SK-N-SH (cell line): ENCODE measurements around the gene RASGRF1. TPM values are rescaled to one million over a fixed set of nuclear protein-coding genes. Genes with fewer than 3 reads are reported as not detected.

Source experiments
- CTCF ChIA-PET: fragments of 300-600, 350-600 bp; formaldehyde crosslinking; extraction: SDS; loops from one replicate; lab custom pipeline; 2021; lab: Yijun Ruan, JAX
- POLR2A ChIA-PET: fragments of 350-600 bp; sonication (Branson Sonifier 250); formaldehyde crosslinking; extraction: SDS; loops from one replicate; lab custom pipeline; 2020; ENCODE audit warnings: antibody characterized with exemption, inconsistent platforms; lab: Yijun Ruan, JAX
- DNase-seq: peaks from one replicate; pipeline ENCODE4 v3.0.0; 2012
- H2AFZ ChIP-seq: fragments of 200-600 bp; sonication (generic); 2 replicates; pipeline ENCODE4 v1.8.1; 2016; ENCODE audit warnings: antibody characterized with exemption, mild to moderate bottlenecking, low read depth
- H3F3A ChIP-seq: fragments of 200-600 bp; sonication (generic); replicated peaks from 2 replicates; pipeline ENCODE3; 2016; ENCODE audit warnings: antibody characterized with exemption, mild to moderate bottlenecking; ENCODE audit not compliant: insufficient read depth
- H3K27ac ChIP-seq, 2 experiments: fragments of 200-500 bp in 1 of 2; fragments of 200-600 bp in 1 of 2; sonication (Bioruptor generic) in 1 of 2; sonication (generic), shearing (Covaris generic) in 1 of 2; 2 replicates each; pipeline versions ENCODE4 v1.5.1 to v1.6.1; 2014 to 2016; ENCODE audit warnings: low read depth in 2 of 2, inconsistent platforms in 1 of 2, low read length in 1 of 2, mild to moderate bottlenecking in 1 of 2, mixed read lengths in 1 of 2
- H3K27me3 ChIP-seq: fragments of 200-600 bp; sonication (generic), shearing (Covaris generic); 2 replicates; pipeline ENCODE4 v1.6.1; 2016; ENCODE audit warnings: mixed run types; ENCODE audit not compliant: insufficient read depth
- H3K36me3 ChIP-seq, 2 experiments: fragments of 200-500 bp in 1 of 2; fragments of 200-600 bp in 1 of 2; sonication (Bioruptor generic) in 1 of 2; sonication (generic) in 1 of 2; replicated peaks in 1 of 2; 2 replicates each; pipeline versions ENCODE3 to v1.5.1; 2014 to 2016; ENCODE audit warnings: low read length in 1 of 2, mild to moderate bottlenecking in 1 of 2; ENCODE audit not compliant: insufficient read depth in 2 of 2, control insufficient read depth in 1 of 2
- H3K4me1 ChIP-seq, 2 experiments: fragments of 200-500 bp in 1 of 2; fragments of 200-600 bp in 1 of 2; sonication (Bioruptor generic) in 1 of 2; sonication (generic), shearing (Covaris generic) in 1 of 2; 2 replicates each; pipeline versions ENCODE4 v1.5.1 to v1.6.1; 2014 to 2016; ENCODE audit warnings: low read depth in 1 of 2, low read length in 1 of 2, mixed run types in 1 of 2; ENCODE audit not compliant: insufficient read depth in 2 of 2, control insufficient read depth in 1 of 2
- H3K4me2 ChIP-seq: fragments of 200-600 bp; sonication (generic), shearing (Covaris generic); 2 replicates; pipeline ENCODE4 v1.6.1; 2017; ENCODE audit warnings: mixed run types
- H3K4me3 ChIP-seq, 2 experiments: fragments of 200-500 bp in 1 of 2; fragments of 200-600 bp in 1 of 2; sonication (Bioruptor generic) in 1 of 2; sonication (generic), shearing (Covaris generic) in 1 of 2; 2 replicates each; pipeline versions ENCODE4 v1.5.1 to v1.8.1; 2014 to 2016; ENCODE audit warnings: low read depth in 2 of 2, inconsistent platforms in 1 of 2, low read length in 1 of 2, mild to moderate bottlenecking in 1 of 2, mixed read lengths in 1 of 2, moderate library complexity in 1 of 2
- H3K79me2 ChIP-seq: fragments of 200-600 bp; sonication (generic); 2 replicates; pipeline ENCODE4 v1.8.1; 2017; ENCODE audit warnings: mild to moderate bottlenecking; ENCODE audit not compliant: insufficient read depth
- H3K9ac ChIP-seq: fragments of 200-600 bp; sonication (generic); 2 replicates; pipeline ENCODE4 v1.6.1; 2017; ENCODE audit warnings: mixed run types
- H3K9me2 ChIP-seq: fragments of 200-600 bp; sonication (generic); 2 replicates; pipeline ENCODE4 v1.6.1; 2017; ENCODE audit warnings: mixed run types
- H3K9me3 ChIP-seq: fragments of 200-600 bp; sonication (generic); 2 replicates; pipeline ENCODE4 v1.6.1; 2017; ENCODE audit warnings: mixed run types, mild to moderate bottlenecking, moderate library complexity
- H4K20me1 ChIP-seq: fragments of 200-600 bp; sonication (generic); 2 replicates; pipeline ENCODE4 v1.6.1; 2017; ENCODE audit warnings: mild to moderate bottlenecking, mixed run types; ENCODE audit not compliant: insufficient read depth
- EZH2phosphoT487 ChIP-seq: fragments of 200-600 bp; sonication (generic); IDR thresholded peaks from 2 replicates; pipeline ENCODE4 v1.6.1; 2017; ENCODE audit warnings: low read depth, mixed run types, mild to moderate bottlenecking, antibody characterized with exemption, moderate library complexity, borderline replicate concordance
- FOXM1 ChIP-seq: IDR thresholded peaks from 2 replicates; pipeline ENCODE4 v1.4.0; 2012; ENCODE audit warnings: low read depth, mild to moderate bottlenecking
- GABPA ChIP-seq: IDR thresholded peaks from 2 replicates; pipeline ENCODE4 v1.4.0; 2012; ENCODE audit warnings: low read depth, mild to moderate bottlenecking
- JUND ChIP-seq: IDR thresholded peaks from 2 replicates; pipeline ENCODE4 v1.4.0; 2012
- MEF2A ChIP-seq: IDR thresholded peaks from 2 replicates; pipeline ENCODE4 v1.4.0; 2012; ENCODE audit warnings: low read depth, borderline replicate concordance
- MXI1 ChIP-seq: IDR thresholded peaks from 2 replicates; pipeline ENCODE4 v1.6.1; 2012; ENCODE audit warnings: mild to moderate bottlenecking, low read depth, low read length, improper control_type of control experiment
- NRF1 ChIP-seq: IDR thresholded peaks from 2 replicates; pipeline ENCODE4 v1.6.1; 2012; ENCODE audit warnings: low read depth, mild to moderate bottlenecking, low read length
- PBX3 ChIP-seq: IDR thresholded peaks from 2 replicates; pipeline ENCODE4; 2012
- RFX5 ChIP-seq: IDR thresholded peaks from 2 replicates; pipeline ENCODE4 v1.6.1; 2012; ENCODE audit warnings: mild to moderate bottlenecking, improper control_type of control experiment, low read length
- RXRA ChIP-seq: IDR thresholded peaks from 2 replicates; pipeline ENCODE4 v1.4.0; 2012; ENCODE audit warnings: low read depth, mild to moderate bottlenecking, borderline replicate concordance
- TEAD4 ChIP-seq: IDR thresholded peaks from 2 replicates; pipeline ENCODE4 v1.4.0; 2012; ENCODE audit warnings: mild to moderate bottlenecking, borderline replicate concordance; ENCODE audit not compliant: insufficient read depth
- USF1 ChIP-seq: IDR thresholded peaks from 2 replicates; pipeline ENCODE4 v1.4.0; 2012; ENCODE audit warnings: low read depth, borderline replicate concordance
- USF2 ChIP-seq: fragments of 150-350 bp; IDR thresholded peaks from 2 replicates; pipeline ENCODE4 v1.6.1; 2017; ENCODE audit warnings: antibody characterized with exemption, low read length, low read depth, borderline replicate concordance
- YY1 ChIP-seq: IDR thresholded peaks from 2 replicates; pipeline ENCODE4 v1.4.0; 2012; ENCODE audit warnings: low read depth, mild to moderate bottlenecking
- ZBTB33 ChIP-seq: IDR thresholded peaks from 2 replicates; pipeline ENCODE4 v1.4.0; 2012; ENCODE audit warnings: low read depth, borderline replicate concordance
- WGBS: methylation state at CpG from one replicate; pipeline ENCODE4 v1.1.6; 2017; ENCODE audit warnings: low lambda C conversion rate; 5-methylcytosine and 5-hydroxymethylcytosine counted together
- polyA plus RNA-seq, 3 experiments: library from polyadenylated mRNA; depleted of rRNA; stranded (reverse); fragments of >200 nt; gene quantifications; 2 replicates each; pipeline ENCODE4 v1.2.3, GENCODE V29; 2012
- TF ChIP-seq, protein P1 (sequence below): fragments of 200-600 bp; sonication (generic); IDR thresholded peaks from 2 replicates; pipeline ENCODE4 v1.6.1; 2017; ENCODE audit warnings: antibody characterized with exemption, mild to moderate bottlenecking, moderate library complexity
- TF ChIP-seq, protein P2 (sequence below): fragments of 150-350 bp; IDR thresholded peaks from 2 replicates; pipeline ENCODE4 v1.6.1; 2016; ENCODE audit warnings: mild to moderate bottlenecking, low read depth, low read length

Gene RASGRF1
- polyA plus RNA-seq, 1 of the 3 experiments (the other 2 are of a cell fraction), result 0.10 TPM

DNA sequence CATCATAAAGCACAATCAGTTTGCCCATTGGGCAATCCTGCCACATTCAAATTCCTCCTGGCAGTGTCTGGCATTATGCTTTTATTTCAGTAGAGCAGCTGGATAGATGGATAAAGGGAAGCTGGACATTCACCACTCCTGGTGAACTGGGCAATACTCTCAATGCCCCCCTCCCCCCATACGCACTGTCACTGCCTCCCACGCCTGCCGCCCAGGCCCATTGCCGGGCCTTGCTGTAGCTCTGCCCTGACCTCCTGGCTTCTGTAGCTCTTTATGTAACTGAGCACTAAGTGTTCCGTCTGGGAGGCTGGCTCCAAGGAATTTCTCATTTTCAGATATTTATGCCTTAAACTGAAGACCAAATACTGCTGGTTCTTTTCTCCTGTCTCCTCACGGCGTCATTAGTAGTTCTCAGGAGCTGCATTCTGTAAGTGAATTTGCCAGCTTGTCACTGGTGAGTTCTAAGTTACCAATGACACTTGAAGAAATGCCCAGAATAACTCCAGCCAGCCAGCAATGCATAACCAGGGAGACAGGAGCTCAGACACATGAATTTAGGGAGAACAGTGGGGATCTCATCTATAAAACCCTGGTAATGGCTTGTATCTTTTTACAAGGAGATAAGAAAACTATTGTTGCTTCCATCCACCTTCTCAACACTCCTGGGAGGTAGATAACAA is 25.5 kb upstream of the RASGRF1 start:
- Histone ChIP-seq H3K9me3 (no peaks in the 10 kb centered on the region), H3F3A (no peaks in the 10 kb centered on the region), H3K36me3 (no peaks in the 10 kb centered on the region), H3K4me3 (no peak overlapping the region), H3K9me2 (no peaks in the 10 kb centered on the region), H3K4me1 (no peaks in the 10 kb centered on the region), H3K4me2 (no peak overlapping the region), H4K20me1 (no peaks in the 10 kb centered on the region), H3K27ac (no peak overlapping the region), H3K9ac (no peak overlapping the region), H2AFZ (no peak overlapping the region), H3K27me3 (no peaks in the 10 kb centered on the region), H3K79me2 (no peaks in the 10 kb centered on the region)
- CTCF ChIA-PET, result interaction anchor here (1.4 to 2.7 kb wide), 3 partner anchors 13 to 109 kb away, joined by 3 to 11 read pairs (median 7); no protein-coding TSS in a partner anchor
- DNase-seq, result no peak
- WGBS, result 51% methylated on average over 7 of the region's 7 CpGs
- POLR2A ChIA-PET, result no interaction called here
- TF ChIP-seq, protein P1, sequence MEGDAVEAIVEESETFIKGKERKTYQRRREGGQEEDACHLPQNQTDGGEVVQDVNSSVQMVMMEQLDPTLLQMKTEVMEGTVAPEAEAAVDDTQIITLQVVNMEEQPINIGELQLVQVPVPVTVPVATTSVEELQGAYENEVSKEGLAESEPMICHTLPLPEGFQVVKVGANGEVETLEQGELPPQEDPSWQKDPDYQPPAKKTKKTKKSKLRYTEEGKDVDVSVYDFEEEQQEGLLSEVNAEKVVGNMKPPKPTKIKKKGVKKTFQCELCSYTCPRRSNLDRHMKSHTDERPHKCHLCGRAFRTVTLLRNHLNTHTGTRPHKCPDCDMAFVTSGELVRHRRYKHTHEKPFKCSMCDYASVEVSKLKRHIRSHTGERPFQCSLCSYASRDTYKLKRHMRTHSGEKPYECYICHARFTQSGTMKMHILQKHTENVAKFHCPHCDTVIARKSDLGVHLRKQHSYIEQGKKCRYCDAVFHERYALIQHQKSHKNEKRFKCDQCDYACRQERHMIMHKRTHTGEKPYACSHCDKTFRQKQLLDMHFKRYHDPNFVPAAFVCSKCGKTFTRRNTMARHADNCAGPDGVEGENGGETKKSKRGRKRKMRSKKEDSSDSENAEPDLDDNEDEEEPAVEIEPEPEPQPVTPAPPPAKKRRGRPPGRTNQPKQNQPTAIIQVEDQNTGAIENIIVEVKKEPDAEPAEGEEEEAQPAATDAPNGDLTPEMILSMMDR, result no peak
- TF ChIP-seq YY1 (no peak), RXRA (no peak), MXI1 (no peak), EZH2phosphoT487 (no peak)
- TF ChIP-seq, protein P2, sequence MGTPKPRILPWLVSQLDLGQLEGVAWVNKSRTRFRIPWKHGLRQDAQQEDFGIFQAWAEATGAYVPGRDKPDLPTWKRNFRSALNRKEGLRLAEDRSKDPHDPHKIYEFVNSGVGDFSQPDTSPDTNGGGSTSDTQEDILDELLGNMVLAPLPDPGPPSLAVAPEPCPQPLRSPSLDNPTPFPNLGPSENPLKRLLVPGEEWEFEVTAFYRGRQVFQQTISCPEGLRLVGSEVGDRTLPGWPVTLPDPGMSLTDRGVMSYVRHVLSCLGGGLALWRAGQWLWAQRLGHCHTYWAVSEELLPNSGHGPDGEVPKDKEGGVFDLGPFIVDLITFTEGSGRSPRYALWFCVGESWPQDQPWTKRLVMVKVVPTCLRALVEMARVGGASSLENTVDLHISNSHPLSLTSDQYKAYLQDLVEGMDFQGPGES, result no peak

DNA sequence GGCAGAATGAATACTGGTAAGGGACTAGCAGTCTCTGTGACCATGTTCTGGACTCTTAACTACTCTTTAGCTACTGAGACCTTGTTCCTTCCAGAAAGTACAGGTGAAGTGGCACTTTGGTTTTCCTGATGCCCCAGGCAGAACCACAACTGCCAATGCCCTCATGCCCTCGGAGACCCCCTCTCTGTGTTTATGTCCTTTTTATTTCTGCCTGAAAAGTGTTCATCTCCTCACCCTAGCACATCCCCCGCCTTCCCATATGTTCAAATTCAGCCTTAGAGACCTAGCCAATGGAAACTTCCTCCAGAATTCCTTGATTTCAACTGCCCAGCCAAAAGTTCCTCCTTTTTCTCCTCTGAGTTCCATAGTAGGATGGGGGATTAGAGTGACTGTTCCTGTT is 23.3 kb upstream of the RASGRF1 start:
- no peak overlapping the region for H3K27ac ChIP-seq

More for the DNA sequence above, 23.3 kb upstream of the RASGRF1 start:
- H3K79me2 ChIP-seq, result no peaks in the 10 kb centered on the region
- no peaks in the 10 kb centered on the region for H4K20me1 ChIP-seq
- DNase-seq, result no peak
- H3K4me3 ChIP-seq, result no peak overlapping the region
- H3K4me2 ChIP-seq, result no peak overlapping the region
- ChIA-PET CTCF (interaction anchor here (1.3 kb wide), 1 partner anchor 14 kb away, joined by 3 read pairs; no protein-coding TSS in a partner anchor), POLR2A (no interaction called here)
- no peak overlapping the region for H2AFZ ChIP-seq
- H3K4me1 ChIP-seq, result no peaks in the 10 kb centered on the region
- WGBS, result 3% methylated on average over 2 of the region's 2 CpGs
- no peak for TF ChIP-seq NRF1
- no peak for TF ChIP-seq ZBTB33
- no peak for TF ChIP-seq MEF2A
- no peak for TF ChIP-seq TEAD4
- no peak for TF ChIP-seq USF2
- TF ChIP-seq, protein P2, result no peak
- TF ChIP-seq RXRA, result no peak
- no peak for TF ChIP-seq USF1
- TF ChIP-seq RFX5, result no peak
- TF ChIP-seq GABPA, result no peak
- TF ChIP-seq FOXM1, result no peak
- no peak for TF ChIP-seq JUND
- TF ChIP-seq PBX3, result no peak
- H3F3A ChIP-seq, result no peaks in the 10 kb centered on the region
- no peaks in the 10 kb centered on the region for H3K27me3 ChIP-seq
- H3K36me3 ChIP-seq, result no peaks in the 10 kb centered on the region
- no peak overlapping the region for H3K9ac ChIP-seq
- H3K9me3 ChIP-seq, result no peaks in the 10 kb centered on the region
- no peaks in the 10 kb centered on the region for H3K9me2 ChIP-seq
